ENCODE results near the gene NAALADL2. TPM values are rescaled to one million over a fixed set of nuclear protein-coding genes. Genes with fewer than 3 reads are reported as not detected.

NAALADL2 gene
- total RNA-seq, 3 donors from 2014 or later, result 18.4 to 43.9 (median 20.8) TPM

DNA sequence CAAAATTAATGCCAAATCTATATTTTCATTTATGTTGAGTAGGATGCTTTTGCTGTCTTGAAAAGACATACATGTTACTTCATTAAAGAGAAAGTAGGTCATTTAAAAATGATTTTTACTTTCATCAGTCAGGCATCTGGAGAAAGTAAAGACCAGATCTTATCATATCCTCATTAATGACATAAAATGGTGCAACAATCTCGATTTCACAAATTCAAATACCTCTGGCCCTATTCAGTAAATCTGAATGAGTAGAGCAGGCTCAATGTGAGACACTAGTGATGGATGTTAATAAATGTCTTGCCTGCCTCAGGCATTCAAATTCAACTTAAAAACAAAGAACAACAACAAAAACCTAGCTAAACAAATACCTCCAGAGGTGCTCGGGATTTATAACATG, 714.1 kb downstream of the NAALADL2 start:
- ATAC-seq (no peak), DNase-seq (no peak)
- Histone ChIP-seq H3K4me3 (no peak overlapping the region), H3K4me1 (ENCODE audit: low read depth) (no peaks in the 10 kb centered on the region), H3K36me3 (ENCODE audit: low read depth) (no peaks in the 10 kb centered on the region), H3K9me3 (no peaks in the 10 kb centered on the region)
- TF ChIP-seq, protein P1, sequence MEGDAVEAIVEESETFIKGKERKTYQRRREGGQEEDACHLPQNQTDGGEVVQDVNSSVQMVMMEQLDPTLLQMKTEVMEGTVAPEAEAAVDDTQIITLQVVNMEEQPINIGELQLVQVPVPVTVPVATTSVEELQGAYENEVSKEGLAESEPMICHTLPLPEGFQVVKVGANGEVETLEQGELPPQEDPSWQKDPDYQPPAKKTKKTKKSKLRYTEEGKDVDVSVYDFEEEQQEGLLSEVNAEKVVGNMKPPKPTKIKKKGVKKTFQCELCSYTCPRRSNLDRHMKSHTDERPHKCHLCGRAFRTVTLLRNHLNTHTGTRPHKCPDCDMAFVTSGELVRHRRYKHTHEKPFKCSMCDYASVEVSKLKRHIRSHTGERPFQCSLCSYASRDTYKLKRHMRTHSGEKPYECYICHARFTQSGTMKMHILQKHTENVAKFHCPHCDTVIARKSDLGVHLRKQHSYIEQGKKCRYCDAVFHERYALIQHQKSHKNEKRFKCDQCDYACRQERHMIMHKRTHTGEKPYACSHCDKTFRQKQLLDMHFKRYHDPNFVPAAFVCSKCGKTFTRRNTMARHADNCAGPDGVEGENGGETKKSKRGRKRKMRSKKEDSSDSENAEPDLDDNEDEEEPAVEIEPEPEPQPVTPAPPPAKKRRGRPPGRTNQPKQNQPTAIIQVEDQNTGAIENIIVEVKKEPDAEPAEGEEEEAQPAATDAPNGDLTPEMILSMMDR (IDR thresholded peaks at IDR 0.05), result no peak
- intact Hi-C loops (cut with DNase I, micrococcal nuclease), result no loop called here

DNA sequence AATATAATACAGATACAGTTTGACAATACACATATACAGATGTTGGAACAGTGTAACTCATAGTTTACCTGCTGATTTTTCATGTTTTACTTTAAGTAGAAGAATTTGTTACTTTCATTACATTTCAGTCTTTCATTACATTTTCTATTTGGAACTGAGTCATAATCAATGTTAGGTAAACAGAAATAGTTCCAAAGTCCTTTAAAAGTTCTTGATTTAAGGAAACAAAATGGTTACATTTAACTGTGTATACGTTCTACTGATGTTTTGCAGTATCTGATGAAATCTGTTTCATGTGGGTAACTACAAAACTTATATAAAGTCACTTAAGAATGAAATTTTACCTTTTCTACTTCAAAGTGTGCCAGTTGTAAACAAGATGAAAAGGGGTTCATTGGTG, 721.2 kb downstream of the NAALADL2 start:
- Histone ChIP-seq H3K36me3 (ENCODE audit: low read depth) (no peaks in the 10 kb centered on the region), H3K9me3 (no peaks in the 10 kb centered on the region), H3K4me1 (ENCODE audit: low read depth) (no peaks in the 10 kb centered on the region), H3K4me3 (no peak overlapping the region)
- intact Hi-C loops (cut with DNase I, micrococcal nuclease), result no loop called here
- ATAC-seq (no peak), DNase-seq (no peak)
- TF ChIP-seq, protein P1 (IDR thresholded peaks at IDR 0.05), result no peak

DNA sequence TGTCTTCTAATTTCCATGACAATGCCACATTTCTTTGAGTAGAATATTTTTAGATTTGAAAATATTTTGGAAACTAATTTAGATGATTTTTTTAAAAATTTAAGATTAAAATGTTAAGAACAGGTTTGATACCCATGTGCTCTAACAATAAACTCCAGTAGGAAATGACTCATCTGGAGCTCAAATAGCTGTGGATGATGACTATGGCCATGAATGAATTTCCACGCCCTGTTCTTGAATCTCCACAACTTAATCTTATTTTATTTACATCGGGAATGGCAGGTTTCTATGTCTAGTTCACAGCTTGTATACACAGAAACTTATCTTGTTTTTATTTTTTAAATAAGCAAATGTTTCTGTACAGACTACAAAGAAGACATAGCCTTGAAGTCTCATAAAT, 726.8 kb downstream of the NAALADL2 start:
- H3K36me3 ChIP-seq (ENCODE audit: low read depth), result no peaks in the 10 kb centered on the region
- no peaks in the 10 kb centered on the region for H3K9me3 ChIP-seq
- intact Hi-C loops (cut with DNase I, micrococcal nuclease), result no loop called here
- no peak for DNase-seq
- ATAC-seq, result no peak
- H3K4me3 ChIP-seq, result no peak overlapping the region
- TF ChIP-seq, protein P1 (IDR thresholded peaks at IDR 0.05), result no peak
- no peaks in the 10 kb centered on the region for H3K4me1 ChIP-seq (ENCODE audit: low read depth)

DNA sequence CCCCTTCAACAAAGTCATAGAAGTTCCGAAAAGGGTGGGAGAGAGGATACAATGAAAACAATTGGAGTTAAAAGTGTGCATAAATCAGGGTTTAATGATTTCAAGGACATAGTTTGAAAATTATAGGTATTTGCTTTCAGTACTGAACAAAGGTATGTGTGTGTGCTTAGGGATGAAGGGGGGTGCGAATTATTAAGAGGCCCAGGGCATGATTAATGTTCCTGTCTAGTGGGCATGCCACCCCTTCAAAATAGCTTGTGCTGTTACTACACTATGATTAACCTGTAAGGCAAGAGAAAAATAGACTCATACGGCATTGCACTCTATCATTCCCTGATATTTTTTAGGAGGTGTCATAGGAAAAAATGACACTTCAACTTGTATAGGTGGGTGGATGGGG, 731.6 kb downstream of the NAALADL2 start:
- DNase-seq (no peak), ATAC-seq (no peak)
- Histone ChIP-seq H3K4me1 (ENCODE audit: low read depth) (no peaks in the 10 kb centered on the region), H3K36me3 (ENCODE audit: low read depth) (no peaks in the 10 kb centered on the region), H3K9me3 (peaks cover 3% of the 10 kb centered on the region), H3K4me3 (no peak overlapping the region)
- TF ChIP-seq, protein P1 (IDR thresholded peaks at IDR 0.05), result no peak
- intact Hi-C loops (cut with DNase I, micrococcal nuclease), result no loop called here

- DNase-seq, result no peak
- intact Hi-C loops (cut with DNase I, micrococcal nuclease), result no loop called here
- no peaks in the 10 kb centered on the region for H3K4me1 ChIP-seq (ENCODE audit: low read depth)
Measured at GRCh38 chr3:175591375-175591774, 732.2 kb downstream of the NAALADL2 start.

More at GRCh38 chr3:175591375-175591774, 732.2 kb downstream of the NAALADL2 start:
- Histone ChIP-seq H3K9me3 (peaks cover 3% of the 10 kb centered on the region), H3K4me3 (no peak overlapping the region), H3K36me3 (ENCODE audit: low read depth) (no peaks in the 10 kb centered on the region)
- ATAC-seq, result no peak
- TF ChIP-seq, protein P1 (IDR thresholded peaks at IDR 0.05), result no peak

Measured in mucosa of descending colon (tissue), 3 donors.